CD4-positive, alpha-beta T cell treated with Interleukin-6 for 4 hours (primary cell): ENCODE results near the gene PMEPA1.

ENCODE experiments used
- DNase-seq: peaks from one replicate; pipeline ENCODE4 v3.0.0-alpha.2; 2020; ENCODE audit warnings: mixed read lengths

PMEPA1 gene

GRCh38 chr20:57691699-57692098, 18.1 kb downstream of the PMEPA1 start:
- DNase-seq = no peak

GRCh38 chr20:57690525-57690924, 19.3 kb downstream of the PMEPA1 start:
- DNase-seq = no peak

GRCh38 chr20:57689745-57690481, 19.9 kb downstream of the PMEPA1 start:
- no peak for DNase-seq

GRCh38 chr20:57688864-57689263, 21.0 kb downstream of the PMEPA1 start:
- DNase-seq = no peak

GRCh38 chr20:57688295-57688694, 21.5 kb downstream of the PMEPA1 start:
- no peak for DNase-seq

- no peak for DNase-seq
Measured at GRCh38 chr20:57686931-57687652, 22.7 kb downstream of the PMEPA1 start.

- DNase-seq = no peak
Measured at GRCh38 chr20:57685146-57685758, 24.6 kb downstream of the PMEPA1 start.

- DNase-seq = no peak
Measured at GRCh38 chr20:57684808-57685140, 25.0 kb downstream of the PMEPA1 start.

GRCh38 chr20:57683881-57684807, 25.7 kb downstream of the PMEPA1 start:
- DNase-seq = no peak

- no peak for DNase-seq
Measured at GRCh38 chr20:57683287-57683686, 26.5 kb downstream of the PMEPA1 start.

- DNase-seq = no peak
Measured at GRCh38 chr20:57682184-57683101, 27.4 kb downstream of the PMEPA1 start.

- DNase-seq = peak; percentile 58
Measured at GRCh38 chr20:57680934-57681914, 28.6 kb downstream of the PMEPA1 start.

GRCh38 chr20:57680131-57680716, 29.6 kb downstream of the PMEPA1 start:
- DNase-seq = no peak

GRCh38 chr20:57679113-57679512, 30.7 kb downstream of the PMEPA1 start:
- no peak for DNase-seq

- DNase-seq = no peak
Measured at GRCh38 chr20:57678340-57678739, 31.5 kb downstream of the PMEPA1 start.

- DNase-seq = no peak
Measured at GRCh38 chr20:57677584-57677982, 32.2 kb downstream of the PMEPA1 start.

GRCh38 chr20:57676589-57677583, 32.9 kb downstream of the PMEPA1 start:
- no peak for DNase-seq

GRCh38 chr20:57675773-57676172, 34.0 kb downstream of the PMEPA1 start:
- no peak for DNase-seq
